GM10266 (cell line): Measurements from ENCODE around the gene RNF121.

ENCODE experiments used
- DNase-seq: peaks from one replicate; pipeline ENCODE4 v3.0.0; 2012; ENCODE audit errors: extremely low spot score
- CTCF ChIP-seq: IDR thresholded peaks from 2 replicates; pipeline ENCODE4 v1.5.1; 2012; ENCODE audit warnings: mild to moderate bottlenecking, low read depth; ENCODE audit not compliant: control insufficient read depth, insufficient read depth; ENCODE audit errors: missing control alignments

The RNF121 gene

GRCh38 chr11:71979602-71980001 lies 50.8 kb downstream of the RNF121 start:
- no peak for TF ChIP-seq CTCF
- no peak for DNase-seq

- no peak for TF ChIP-seq CTCF
- no peak for DNase-seq
Measured at GRCh38 chr11:71986131-71986530, 57.3 kb downstream of the RNF121 start.

GRCh38 chr11:71987521-71987920 lies 58.7 kb downstream of the RNF121 start:
- DNase-seq = no peak
- TF ChIP-seq CTCF = no peak

GRCh38 chr11:71988050-71988449 lies 59.2 kb downstream of the RNF121 start:
- TF ChIP-seq CTCF = no peak
- DNase-seq = no peak

GRCh38 chr11:71990701-71991100 lies 61.9 kb downstream of the RNF121 start:
- no peak for TF ChIP-seq CTCF
- no peak for DNase-seq

- DNase-seq = peak; percentile 55
- TF ChIP-seq CTCF = no peak
Measured at GRCh38 chr11:71991494-71991893, 62.6 kb downstream of the RNF121 start.

- no peak for DNase-seq
- TF ChIP-seq CTCF = no peak
Measured at GRCh38 chr11:71992136-71992730, 63.4 kb downstream of the RNF121 start.
